ENCODE results near the gene MYMX. TPM values are rescaled to one million over a fixed set of nuclear protein-coding genes. Genes with fewer than 3 reads are reported as not detected.

The MYMX gene
- total RNA-seq, 1 donor from 2014 or later: 0.91 TPM

DNA sequence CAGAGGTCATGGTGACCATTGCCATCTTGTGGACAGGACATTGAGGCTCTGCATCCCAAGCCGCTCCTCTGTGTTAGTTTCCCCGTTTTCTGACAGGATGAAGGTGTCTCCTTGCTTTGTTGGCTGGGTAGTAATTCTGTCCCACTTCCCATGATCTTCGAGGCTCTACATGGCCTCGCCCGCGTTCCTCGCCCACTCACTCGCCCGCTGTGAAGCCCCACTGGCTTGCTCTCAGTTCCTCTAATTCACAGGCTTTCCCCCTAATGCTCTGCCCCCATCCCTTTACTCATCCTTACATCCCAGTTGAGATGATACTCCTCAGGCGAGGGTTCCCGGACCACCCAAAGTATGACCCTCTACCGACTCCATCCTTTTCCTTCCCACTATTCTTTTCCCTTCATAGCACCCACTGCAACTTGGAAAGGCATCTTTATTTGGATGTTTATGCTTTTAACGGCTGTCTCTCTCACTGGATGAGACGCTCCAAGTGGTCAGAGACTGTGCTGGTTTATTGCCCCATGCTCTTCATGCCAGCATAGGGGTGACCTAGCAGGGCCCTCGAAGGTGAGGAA, 41.1 kb downstream of the MYMX start:
- peaks cover 28% of the 10 kb centered on the region for H3K4me1 Mint-ChIP-seq (ENCODE audit: low read depth, unreplicated experiment)
- peaks cover 19% of the 10 kb centered on the region for H3K9me3 Mint-ChIP-seq (ENCODE audit: unreplicated experiment)
- H3K27me3 Mint-ChIP-seq (ENCODE audit: unreplicated experiment): peaks cover 14% of the 10 kb centered on the region
- TF ChIP-seq, protein P1, sequence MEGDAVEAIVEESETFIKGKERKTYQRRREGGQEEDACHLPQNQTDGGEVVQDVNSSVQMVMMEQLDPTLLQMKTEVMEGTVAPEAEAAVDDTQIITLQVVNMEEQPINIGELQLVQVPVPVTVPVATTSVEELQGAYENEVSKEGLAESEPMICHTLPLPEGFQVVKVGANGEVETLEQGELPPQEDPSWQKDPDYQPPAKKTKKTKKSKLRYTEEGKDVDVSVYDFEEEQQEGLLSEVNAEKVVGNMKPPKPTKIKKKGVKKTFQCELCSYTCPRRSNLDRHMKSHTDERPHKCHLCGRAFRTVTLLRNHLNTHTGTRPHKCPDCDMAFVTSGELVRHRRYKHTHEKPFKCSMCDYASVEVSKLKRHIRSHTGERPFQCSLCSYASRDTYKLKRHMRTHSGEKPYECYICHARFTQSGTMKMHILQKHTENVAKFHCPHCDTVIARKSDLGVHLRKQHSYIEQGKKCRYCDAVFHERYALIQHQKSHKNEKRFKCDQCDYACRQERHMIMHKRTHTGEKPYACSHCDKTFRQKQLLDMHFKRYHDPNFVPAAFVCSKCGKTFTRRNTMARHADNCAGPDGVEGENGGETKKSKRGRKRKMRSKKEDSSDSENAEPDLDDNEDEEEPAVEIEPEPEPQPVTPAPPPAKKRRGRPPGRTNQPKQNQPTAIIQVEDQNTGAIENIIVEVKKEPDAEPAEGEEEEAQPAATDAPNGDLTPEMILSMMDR (IDR thresholded peaks at IDR 0.05; ENCODE audit: partially characterized antibody, unreplicated experiment): peak; percentile 37
- peaks cover 6% of the 10 kb centered on the region for H3K36me3 Mint-ChIP-seq (ENCODE audit: unreplicated experiment)
- peak overlapping the region; percentile 97 for H3K27ac Mint-ChIP-seq (ENCODE audit: unreplicated experiment)
- no peak for DNase-seq
- peak overlapping the region; percentile 91 for H3K4me3 Mint-ChIP-seq (ENCODE audit: unreplicated experiment)

DNA sequence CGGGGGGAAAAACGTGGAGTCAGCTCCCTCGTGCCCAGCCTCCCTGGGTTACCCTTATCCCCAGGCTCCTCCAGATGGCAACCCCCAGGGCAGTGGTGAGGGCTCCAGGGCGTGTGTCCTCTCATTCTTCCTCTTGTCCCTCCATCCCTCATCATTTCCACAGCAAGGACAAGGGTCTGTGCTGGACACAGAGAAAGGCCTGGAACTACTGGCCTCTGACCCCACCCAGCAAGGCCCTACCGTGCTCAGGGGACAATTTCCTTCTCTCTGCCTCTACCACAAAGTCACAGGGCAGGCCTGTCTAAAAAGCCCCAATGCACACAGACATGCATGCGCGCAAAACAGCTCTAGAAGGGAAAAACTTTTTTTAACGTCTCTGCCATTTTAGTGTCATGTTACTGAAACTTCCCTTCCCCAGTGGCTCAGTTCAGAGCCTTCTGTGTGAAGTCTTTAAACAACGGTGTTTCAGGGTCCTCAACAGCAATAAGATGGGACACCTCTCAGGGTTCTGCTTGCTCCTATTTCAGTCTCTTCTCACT, 41.7 kb downstream of the MYMX start:
- H3K4me1 Mint-ChIP-seq (ENCODE audit: low read depth, unreplicated experiment): peaks cover 34% of the 10 kb centered on the region
- peaks cover 19% of the 10 kb centered on the region for H3K9me3 Mint-ChIP-seq (ENCODE audit: unreplicated experiment)
- H3K27me3 Mint-ChIP-seq (ENCODE audit: unreplicated experiment): peaks cover 14% of the 10 kb centered on the region
- H3K36me3 Mint-ChIP-seq (ENCODE audit: unreplicated experiment): peaks cover 6% of the 10 kb centered on the region
- H3K27ac Mint-ChIP-seq (ENCODE audit: unreplicated experiment): peak overlapping the region; percentile 28
- TF ChIP-seq, protein P1 (IDR thresholded peaks at IDR 0.05; ENCODE audit: partially characterized antibody, unreplicated experiment): no peak
- DNase-seq: no peak
- H3K4me3 Mint-ChIP-seq (ENCODE audit: unreplicated experiment): peak overlapping the region; percentile 71

DNA sequence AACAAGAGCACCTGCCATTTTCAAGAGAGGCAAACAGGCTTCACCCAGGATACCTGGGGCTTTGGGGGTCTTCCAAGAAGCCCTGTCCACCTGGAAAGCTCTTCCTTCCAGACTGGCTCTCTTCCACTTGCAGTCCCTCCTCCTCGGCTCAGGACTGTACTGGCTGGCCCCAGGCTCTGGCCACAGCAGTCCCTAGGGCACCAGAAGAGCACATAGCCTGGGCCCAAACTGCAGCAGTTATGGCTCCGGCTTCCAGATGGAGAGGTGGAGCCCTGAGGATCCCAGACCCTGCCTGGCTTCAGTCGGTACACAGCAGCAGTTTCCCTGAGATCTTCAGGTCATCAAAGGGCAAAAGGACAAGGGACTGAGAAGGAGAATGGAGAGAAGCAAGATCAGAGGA, 42.2 kb downstream of the MYMX start:
- Mint-ChIP-seq H3K27me3 (ENCODE audit: unreplicated experiment) (peaks cover 17% of the 10 kb centered on the region), H3K4me3 (ENCODE audit: unreplicated experiment) (peak overlapping the region; percentile 71), H3K27ac (ENCODE audit: unreplicated experiment) (peak overlapping the region; percentile 28), H3K36me3 (ENCODE audit: unreplicated experiment) (peaks cover 6% of the 10 kb centered on the region), H3K4me1 (ENCODE audit: low read depth, unreplicated experiment) (peaks cover 39% of the 10 kb centered on the region), H3K9me3 (ENCODE audit: unreplicated experiment) (peaks cover 19% of the 10 kb centered on the region)
- no peak for DNase-seq
- TF ChIP-seq, protein P1 (IDR thresholded peaks at IDR 0.05; ENCODE audit: partially characterized antibody, unreplicated experiment): no peak

DNA sequence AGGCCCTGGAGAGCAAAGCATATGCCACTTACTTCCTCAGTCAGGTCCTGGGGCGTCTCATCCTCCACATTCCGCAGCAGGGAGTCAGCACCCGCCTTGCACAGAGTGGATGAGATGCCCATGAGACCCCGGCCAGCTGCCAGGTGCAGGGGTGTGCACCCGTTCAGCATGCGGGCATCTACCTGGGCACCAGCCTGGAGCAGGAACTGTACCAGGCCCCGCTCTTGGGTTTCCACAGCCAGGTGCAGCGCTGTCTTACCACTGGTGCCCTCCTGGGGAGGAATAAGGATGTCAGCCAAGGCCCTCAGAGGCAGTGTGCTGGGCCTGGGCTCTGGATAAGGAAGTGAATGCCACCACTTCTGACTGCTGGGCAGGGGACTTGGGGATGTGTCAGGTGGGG, 43.3 kb downstream of the MYMX start:
- no peak for DNase-seq
- Mint-ChIP-seq H3K36me3 (ENCODE audit: unreplicated experiment) (peaks cover 6% of the 10 kb centered on the region), H3K27ac (ENCODE audit: unreplicated experiment) (no peak overlapping the region), H3K27me3 (ENCODE audit: unreplicated experiment) (peaks cover 19% of the 10 kb centered on the region), H3K4me1 (ENCODE audit: low read depth, unreplicated experiment) (peaks cover 44% of the 10 kb centered on the region), H3K4me3 (ENCODE audit: unreplicated experiment) (no peak overlapping the region), H3K9me3 (ENCODE audit: unreplicated experiment) (peaks cover 19% of the 10 kb centered on the region)
- TF ChIP-seq, protein P1 (IDR thresholded peaks at IDR 0.05; ENCODE audit: partially characterized antibody, unreplicated experiment): no peak

Data from glutamatergic neuron (in vitro differentiated cells).